ENCODE measurements around the gene STAC3.

Gene STAC3

DNA sequence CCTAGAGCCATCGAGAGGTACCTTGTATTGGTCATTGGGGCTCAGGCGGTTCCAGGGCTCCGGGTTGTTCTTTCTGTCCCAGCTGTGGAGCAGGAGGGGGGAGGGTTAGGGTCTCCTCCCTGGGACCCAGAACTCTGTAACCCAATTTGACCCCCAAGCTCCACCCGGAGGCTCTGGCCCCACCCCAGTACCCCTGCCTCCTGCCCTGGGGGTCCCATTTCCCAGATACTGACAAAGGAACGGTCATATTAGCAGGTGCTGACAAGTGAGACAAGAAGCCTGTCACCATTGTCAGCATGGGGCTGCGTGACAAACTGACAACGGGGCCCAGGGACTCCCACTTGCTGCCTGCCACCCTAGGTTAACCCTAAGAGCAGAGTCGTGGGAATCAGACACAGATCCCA, 15.3 kb downstream of the STAC3 start:
- no peak for DNase-seq

- DNase-seq, result no peak
These were observed 15.8 kb downstream of the STAC3 start for GRCh38 chr12:57235017-57235727.

- DNase-seq, result no peak
These were observed 16.4 kb downstream of the STAC3 start for GRCh38 chr12:57234571-57235016.

DNA sequence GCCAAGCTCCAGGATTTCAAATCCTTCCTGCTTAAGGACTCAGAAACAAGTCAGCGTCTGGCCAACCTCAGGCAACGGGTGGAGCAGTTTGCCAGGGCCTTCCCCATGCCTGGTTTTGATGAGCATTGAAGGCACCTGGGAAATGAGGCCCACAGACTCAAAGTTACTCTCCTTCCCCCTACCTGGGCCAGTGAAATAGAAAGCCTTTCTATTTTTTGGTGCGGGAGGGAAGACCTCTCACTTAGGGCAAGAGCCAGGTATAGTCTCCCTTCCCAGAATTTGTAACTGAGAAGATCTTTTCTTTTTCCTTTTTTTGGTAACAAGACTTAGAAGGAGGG, 16.8 kb downstream of the STAC3 start:
- no peak for DNase-seq

DNA sequence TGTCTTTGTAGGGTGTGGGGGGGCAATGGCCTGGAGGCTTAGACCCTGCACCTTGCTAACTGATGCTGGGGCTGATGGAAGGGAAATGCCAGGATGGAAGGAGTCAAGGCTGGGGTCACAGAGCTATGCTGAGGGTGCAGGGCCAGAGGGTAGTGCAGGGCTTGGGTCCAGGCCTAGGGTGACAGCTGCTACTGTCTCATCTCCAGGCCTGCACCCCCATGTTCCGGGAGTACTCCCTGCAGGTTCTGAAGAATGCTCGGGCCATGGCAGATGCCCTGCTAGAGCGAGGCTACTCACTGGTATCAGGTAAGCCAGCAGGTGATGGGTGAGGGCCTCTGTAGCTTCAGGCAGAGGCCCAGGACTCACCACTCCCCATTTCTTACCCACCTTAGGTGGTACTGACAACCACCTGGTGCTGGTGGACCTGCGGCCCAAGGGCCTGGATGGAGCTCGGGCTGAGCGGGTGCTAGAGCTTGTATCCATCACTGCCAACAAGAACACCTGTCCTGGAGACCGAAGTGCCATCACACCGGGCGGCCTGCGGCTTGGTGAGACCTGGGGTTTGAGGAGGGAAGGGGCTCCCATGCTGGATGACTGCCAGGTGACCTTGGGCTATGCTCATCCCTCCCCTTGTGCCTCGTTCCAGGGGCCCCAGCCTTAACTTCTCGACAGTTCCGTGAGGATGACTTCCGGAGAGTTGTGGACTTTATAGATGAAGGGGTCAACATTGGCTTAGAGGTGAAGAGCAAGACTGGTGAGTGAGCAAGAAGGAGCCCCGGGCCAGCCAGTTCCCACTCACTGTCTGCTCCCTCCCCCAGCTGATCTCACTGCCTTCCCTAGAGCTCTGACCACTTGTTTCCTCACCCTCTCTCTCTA, 17.4 kb downstream of the STAC3 start:
- no peak for DNase-seq

- no peak for DNase-seq
These were observed 18.7 kb downstream of the STAC3 start for GRCh38 chr12:57232156-57232756.

GRCh38 chr12:57231276-57232021, 19.5 kb downstream of the STAC3 start:
- DNase-seq, result no peak

DNA sequence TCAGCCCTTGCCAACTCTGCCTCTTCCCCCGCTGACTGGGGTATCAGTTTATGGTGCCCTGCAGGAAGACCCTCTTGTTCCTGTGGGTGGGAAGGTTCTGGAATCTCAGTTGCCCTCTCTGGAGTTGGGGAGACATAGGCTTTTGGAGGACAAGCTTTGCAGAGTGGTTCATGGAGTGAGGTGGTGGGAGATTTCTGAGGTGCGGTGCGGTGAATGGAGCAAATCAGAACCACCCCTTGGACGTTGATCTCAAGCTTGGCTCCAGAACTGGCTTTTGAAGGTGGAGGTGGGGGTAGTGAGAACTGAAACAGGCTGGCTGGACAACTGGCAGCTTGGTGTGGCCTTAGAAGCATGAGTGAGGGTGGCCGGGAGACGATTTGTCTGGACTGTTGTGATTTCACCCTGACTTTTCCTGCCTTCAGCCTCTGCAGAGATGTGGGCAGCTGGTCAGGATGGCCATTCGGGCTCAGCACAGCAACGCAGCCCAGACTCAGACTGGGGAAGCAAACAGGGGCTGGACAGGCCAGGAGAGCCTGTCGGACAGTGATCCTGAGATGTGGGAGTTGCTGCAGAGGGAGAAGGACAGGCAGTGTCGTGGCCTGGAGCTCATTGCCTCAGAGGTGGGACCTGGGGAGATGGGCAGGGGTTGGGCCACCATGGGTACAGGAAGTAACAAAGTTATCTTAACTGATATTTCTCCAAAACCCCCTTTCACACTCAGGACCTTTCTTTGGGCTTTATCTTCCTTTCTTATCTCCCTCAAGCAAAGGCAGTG, 20.4 kb downstream of the STAC3 start:
- no peak for DNase-seq

GRCh38 chr12:57229634-57230380, 21.2 kb downstream of the STAC3 start, which contains the start of gene SHMT2:
Gene SHMT2 (plus strand): TSS chr12:57229711. CDS start chr12:57229779, 68 bp downstream.
- DNase-seq, result peak; percentile 86

- no peak for DNase-seq
These were observed 21.8 kb downstream of the STAC3 start for GRCh38 chr12:57229046-57229633.

GRCh38 chr12:57227315-57228115, 23.5 kb downstream of the STAC3 start:
- DNase-seq, result no peak

GRCh38 chr12:57226588-57227314, 24.2 kb downstream of the STAC3 start:
- no peak for DNase-seq

DNA sequence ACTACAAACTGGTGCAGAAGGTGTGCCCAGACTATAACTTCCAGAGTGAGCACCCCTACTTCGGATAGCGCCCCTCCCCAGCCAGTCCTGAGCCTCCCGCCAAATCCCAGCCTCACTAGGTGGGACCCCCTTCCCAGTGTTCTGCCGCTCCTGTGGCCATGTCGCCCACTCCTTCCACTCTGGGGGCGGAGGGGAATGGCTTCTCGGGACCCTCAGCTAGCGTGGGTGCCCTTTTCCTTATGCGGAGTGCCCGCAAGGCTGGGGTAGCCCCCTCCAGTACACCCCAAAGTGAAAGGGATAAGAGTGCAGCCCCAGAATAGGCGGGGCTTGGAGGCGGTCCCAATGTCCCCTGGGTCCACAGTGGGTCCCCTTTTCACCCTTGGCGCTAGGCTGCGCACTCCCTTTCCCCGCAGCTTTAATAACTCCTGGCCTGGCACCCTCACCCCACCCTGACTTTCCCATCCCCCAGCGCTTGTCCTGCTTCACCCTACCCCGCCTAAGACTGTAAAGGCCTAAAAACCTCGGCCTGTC, 25.2 kb downstream of the STAC3 start:
- no peak for DNase-seq

DNA sequence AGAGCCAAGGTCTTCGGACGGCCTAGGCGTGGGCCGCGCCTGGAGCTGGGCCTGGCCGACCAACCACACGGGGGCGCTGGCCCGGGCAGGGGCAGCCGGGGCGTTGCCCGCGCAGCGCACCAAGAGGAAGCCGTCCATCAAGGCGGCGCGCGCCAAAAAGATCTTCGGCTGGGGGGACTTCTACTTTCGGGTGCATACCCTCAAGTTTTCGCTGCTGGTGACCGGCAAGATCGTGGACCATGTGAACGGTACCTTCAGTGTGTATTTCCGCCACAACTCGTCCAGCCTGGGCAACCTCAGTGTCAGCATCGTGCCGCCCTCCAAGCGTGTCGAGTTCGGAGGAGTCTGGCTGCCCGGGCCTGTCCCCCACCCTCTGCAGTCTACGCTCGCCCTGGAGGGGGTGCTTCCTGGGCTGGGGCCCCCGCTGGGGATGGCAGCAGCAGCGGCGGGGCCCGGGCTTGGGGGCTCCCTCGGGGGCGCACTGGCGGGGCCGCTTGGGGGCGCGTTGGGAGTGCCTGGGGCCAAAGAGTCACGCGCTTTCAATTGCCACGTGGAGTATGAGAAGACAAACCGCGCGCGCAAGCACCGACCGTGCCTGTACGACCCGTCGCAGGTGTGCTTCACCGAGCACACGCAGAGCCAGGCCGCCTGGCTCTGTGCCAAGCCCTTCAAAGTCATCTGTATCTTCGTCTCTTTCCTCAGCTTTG, 25.9 kb downstream of the STAC3 start:
- DNase-seq, result peak; percentile 70

GRCh38 chr12:57224278-57224972, 26.6 kb downstream of the STAC3 start:
- DNase-seq, result no peak

GRCh38 chr12:57223191-57224165, 27.5 kb downstream of the STAC3 start:
- DNase-seq, result no peak

All from activated T-cell treated with anti-CD3 and anti-CD28 coated beads, Interleukin-2, amount 50 U/mL, for 1 hour (primary cell).